Activated B cell treated with CpG ODN at 0.5 μM for 24 hours (primary cell): ENCODE results near the gene UPF1. TPM values are rescaled to one million over a fixed set of nuclear protein-coding genes. Genes with fewer than 3 reads are reported as not detected.

Experiments
- ATAC-seq: fragments of 200-7000 bp; cut with Tn5 transposase; one replicate; pipeline ENCODE4 v1.10.0; 2021; ENCODE audit warnings: low read depth, mild to moderate bottlenecking, moderate library complexity
- CTCF ChIA-PET: fragments of 350-600 bp; sonication (Branson Sonifier 250); formaldehyde crosslinking; loops from one replicate; lab custom pipeline; 2021; ENCODE audit warnings: antibody characterized with exemption; lab: Charles Lee
- POLR2A ChIA-PET: fragments of 350-600 bp; sonication (Branson Sonifier 250); formaldehyde crosslinking; loops from one replicate; lab custom pipeline; 2021; ENCODE audit warnings: antibody characterized with exemption; lab: Charles Lee
- DNase-seq: peaks from one replicate; pipeline ENCODE4 v3.0.0; 2022
- H3K27ac Mint-ChIP-seq: one replicate; pipeline ENCODE4 v1.8.0; 2020; ENCODE audit warnings: mixed read lengths
- H3K27me3 Mint-ChIP-seq: one replicate; pipeline ENCODE4 v1.8.0; 2021; ENCODE audit warnings: mixed read lengths
- H3K36me3 Mint-ChIP-seq: one replicate; pipeline ENCODE4 v1.8.0; 2021; ENCODE audit warnings: low read depth, mixed read lengths
- H3K4me1 Mint-ChIP-seq: one replicate; pipeline ENCODE4 v1.8.0; 2021; ENCODE audit warnings: mixed read lengths
- H3K4me3 Mint-ChIP-seq: one replicate; pipeline ENCODE4 v1.8.0; 2020; ENCODE audit warnings: mild to moderate bottlenecking, mixed read lengths
- H3K9me3 Mint-ChIP-seq: one replicate; pipeline ENCODE4 v1.8.0; 2020; ENCODE audit warnings: mixed read lengths
- CTCF ChIP-seq: fragments of 200-600 bp; IDR thresholded peaks from one replicate; pipeline ENCODE4 v1.8.0; 2022; ENCODE audit warnings: antibody characterized with exemption, mild to moderate bottlenecking
- intact Hi-C: fragments of 100-400 bp; cut with micrococcal nuclease; formaldehyde crosslinking; loops from one replicate; pipeline ENCODE4 v1.15.1; 2024
- total RNA-seq: library from RNA; stranded (reverse); gene quantifications from 2 replicates; pipeline ENCODE4 v1.2.3, GENCODE V29; 2022

Gene UPF1
- total RNA-seq, 1 donor from 2014 or later: 107 TPM

GRCh38 chr19:18794029-18794313 lies 37.8 kb upstream of the UPF1 start:
- no peak for DNase-seq
- Mint-ChIP-seq H3K27me3 (peaks cover 47% of the 10 kb centered on the region), H3K36me3 (no peaks in the 10 kb centered on the region), H3K9me3 (no peaks in the 10 kb centered on the region), H3K27ac (no peak overlapping the region), H3K4me3 (no peak overlapping the region), H3K4me1 (peaks cover 18% of the 10 kb centered on the region)
- ChIA-PET POLR2A (interaction anchor here (0.9 kb wide), 1 partner anchor 37 kb away, joined by 4 read pairs; the partner anchor contains the start of gene UPF1), CTCF (no interaction called here)
- intact Hi-C loops: loop anchor here (5.0 kb wide), 2 partner anchors 92 to 182 kb away; partner anchors contain the start of gene TMEM59L
- TF ChIP-seq CTCF: no peak
- no peak for ATAC-seq

GRCh38 chr19:18794692-18795091 lies 37.1 kb upstream of the UPF1 start:
- Mint-ChIP-seq H3K36me3 (no peaks in the 10 kb centered on the region), H3K27ac (no peak overlapping the region), H3K9me3 (no peaks in the 10 kb centered on the region), H3K4me3 (no peak overlapping the region), H3K27me3 (peaks cover 43% of the 10 kb centered on the region), H3K4me1 (peaks cover 11% of the 10 kb centered on the region)
- ChIA-PET CTCF (no interaction called here), POLR2A (no interaction called here)
- no peak for DNase-seq
- ATAC-seq: no peak
- TF ChIP-seq CTCF: no peak
- intact Hi-C loops: loop anchor here (5.0 kb wide), 2 partner anchors 92 to 182 kb away; partner anchors contain the start of gene TMEM59L

GRCh38 chr19:18795540-18795939 lies 36.2 kb upstream of the UPF1 start:
- Mint-ChIP-seq H3K27me3 (peaks cover 38% of the 10 kb centered on the region), H3K9me3 (no peaks in the 10 kb centered on the region), H3K4me3 (no peak overlapping the region), H3K27ac (no peak overlapping the region), H3K4me1 (peaks cover 4% of the 10 kb centered on the region), H3K36me3 (no peaks in the 10 kb centered on the region)
- intact Hi-C loops: no loop called here
- ChIA-PET POLR2A (no interaction called here), CTCF (no interaction called here)
- TF ChIP-seq CTCF: no peak
- no peak for ATAC-seq
- DNase-seq: no peak

GRCh38 chr19:18796239-18796638 lies 35.5 kb upstream of the UPF1 start:
- ChIA-PET CTCF (no interaction called here), POLR2A (no interaction called here)
- H3K27me3 Mint-ChIP-seq: peaks cover 35% of the 10 kb centered on the region
- no peaks in the 10 kb centered on the region for H3K9me3 Mint-ChIP-seq
- no peak for ATAC-seq
- no peak overlapping the region for H3K4me3 Mint-ChIP-seq
- H3K36me3 Mint-ChIP-seq: no peaks in the 10 kb centered on the region
- no peak for TF ChIP-seq CTCF
- intact Hi-C loops: no loop called here
- no peak for DNase-seq
- no peaks in the 10 kb centered on the region for H3K4me1 Mint-ChIP-seq
- H3K27ac Mint-ChIP-seq: no peak overlapping the region

- no peaks in the 10 kb centered on the region for H3K36me3 Mint-ChIP-seq
- no peaks in the 10 kb centered on the region for H3K9me3 Mint-ChIP-seq
- ATAC-seq (no peak), DNase-seq (no peak)
- intact Hi-C loops: no loop called here
- peaks cover 30% of the 10 kb centered on the region for H3K27me3 Mint-ChIP-seq
- H3K27ac Mint-ChIP-seq: no peak overlapping the region
- POLR2A ChIA-PET: no interaction called here
- no peak overlapping the region for H3K4me3 Mint-ChIP-seq
- H3K4me1 Mint-ChIP-seq: no peaks in the 10 kb centered on the region
- no peak for TF ChIP-seq CTCF
- CTCF ChIA-PET: no interaction called here
These were observed 33.1 kb upstream of the UPF1 start for GRCh38 chr19:18798384-18799352.
